ENCODE data around the gene PCDHA1.
"Not testable (repeated sequence)": the region's sequence is repeated elsewhere in the genome, so short reads cannot be mapped to it uniquely, and the experiment has no call there.

PCDHA1 gene

DNA sequence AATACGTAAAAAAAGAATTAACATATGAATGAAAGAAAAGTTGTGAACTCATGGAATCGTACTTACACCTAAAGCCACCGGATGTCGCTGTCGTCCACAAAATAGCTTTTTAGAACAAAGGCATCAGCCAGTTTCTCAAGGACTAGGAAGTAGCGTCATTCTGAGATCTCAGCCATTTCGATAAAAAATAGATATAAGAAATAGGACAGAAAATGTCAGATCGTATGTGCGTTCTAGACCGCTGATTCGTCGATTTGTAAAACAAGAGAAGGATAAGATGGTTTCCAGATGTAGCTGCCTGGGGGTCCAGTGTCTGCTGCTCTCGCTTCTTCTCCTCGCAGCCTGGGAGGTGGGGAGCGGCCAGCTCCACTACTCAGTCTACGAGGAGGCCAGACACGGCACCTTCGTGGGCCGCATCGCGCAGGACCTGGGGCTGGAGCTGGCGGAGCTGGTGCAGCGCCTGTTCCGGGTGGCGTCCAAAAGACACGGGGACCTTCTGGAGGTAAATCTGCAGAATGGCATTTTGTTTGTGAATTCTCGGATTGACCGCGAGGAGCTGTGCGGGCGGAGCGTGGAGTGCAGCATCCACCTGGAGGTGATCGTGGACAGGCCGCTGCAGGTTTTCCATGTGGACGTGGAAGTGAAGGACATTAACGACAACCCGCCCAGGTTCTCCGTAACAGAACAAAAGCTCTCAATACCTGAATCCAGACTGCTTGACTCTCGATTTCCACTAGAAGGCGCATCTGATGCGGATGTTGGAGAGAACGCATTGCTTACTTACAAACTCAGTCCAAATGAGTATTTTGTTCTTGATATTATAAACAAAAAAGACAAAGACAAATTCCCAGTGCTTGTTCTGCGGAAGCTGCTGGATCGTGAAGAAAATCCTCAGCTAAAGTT lies 70.1 kb downstream of the PCDHA1 start, which contains the start of gene PCDHA10:
Gene PCDHA10, plus strand, starts transcription at position 126 of the 903 bp plus-strand sequence. Its CDS starts 152 bp downstream, at position 278.
- DNase-seq, result no peak

DNA sequence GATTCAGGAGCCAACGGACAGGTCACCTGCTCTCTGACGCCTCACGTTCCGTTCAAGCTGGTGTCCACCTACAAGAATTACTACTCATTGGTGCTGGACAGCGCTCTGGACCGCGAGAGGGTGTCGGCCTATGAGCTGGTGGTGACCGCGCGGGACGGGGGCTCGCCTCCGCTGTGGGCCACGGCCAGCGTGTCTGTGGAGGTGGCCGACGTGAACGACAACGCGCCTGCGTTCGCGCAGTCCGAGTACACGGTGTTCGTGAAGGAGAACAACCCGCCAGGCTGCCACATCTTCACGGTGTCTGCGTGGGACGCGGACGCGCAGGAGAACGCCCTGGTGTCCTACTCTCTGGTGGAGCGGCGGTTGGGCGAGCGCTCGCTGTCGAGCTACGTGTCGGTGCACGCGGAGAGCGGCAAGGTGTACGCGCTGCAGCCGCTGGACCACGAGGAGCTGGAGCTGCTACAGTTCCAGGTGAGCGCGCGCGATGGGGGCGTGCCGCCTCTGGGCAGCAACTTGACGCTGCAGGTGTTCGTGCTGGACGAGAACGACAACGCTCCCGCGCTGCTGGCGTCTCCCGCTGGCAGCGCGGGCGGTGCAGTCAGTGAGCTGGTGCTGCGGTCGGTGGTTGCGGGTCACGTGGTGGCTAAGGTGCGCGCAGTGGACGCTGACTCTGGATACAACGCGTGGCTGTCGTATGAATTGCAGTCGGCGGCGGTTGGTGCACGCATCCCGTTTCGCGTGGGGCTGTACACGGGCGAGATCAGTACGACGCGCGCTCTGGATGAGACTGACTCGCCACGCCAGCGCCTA lies 71.4 kb downstream of the PCDHA1 start:
- DNase-seq, result no peak

DNA sequence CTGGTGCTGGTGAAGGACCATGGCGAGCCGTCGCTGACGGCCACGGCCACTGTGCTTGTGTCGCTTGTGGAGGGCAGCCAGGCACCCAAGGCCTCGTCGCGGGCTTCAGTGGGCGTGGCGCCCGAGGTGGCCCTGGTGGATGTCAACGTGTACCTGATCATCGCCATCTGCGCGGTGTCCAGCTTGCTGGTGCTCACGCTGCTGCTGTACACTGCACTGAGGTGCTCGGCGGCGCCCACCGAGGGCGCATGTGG lies 72.0 kb downstream of the PCDHA1 start:
- DNase-seq, result no peak

DNA sequence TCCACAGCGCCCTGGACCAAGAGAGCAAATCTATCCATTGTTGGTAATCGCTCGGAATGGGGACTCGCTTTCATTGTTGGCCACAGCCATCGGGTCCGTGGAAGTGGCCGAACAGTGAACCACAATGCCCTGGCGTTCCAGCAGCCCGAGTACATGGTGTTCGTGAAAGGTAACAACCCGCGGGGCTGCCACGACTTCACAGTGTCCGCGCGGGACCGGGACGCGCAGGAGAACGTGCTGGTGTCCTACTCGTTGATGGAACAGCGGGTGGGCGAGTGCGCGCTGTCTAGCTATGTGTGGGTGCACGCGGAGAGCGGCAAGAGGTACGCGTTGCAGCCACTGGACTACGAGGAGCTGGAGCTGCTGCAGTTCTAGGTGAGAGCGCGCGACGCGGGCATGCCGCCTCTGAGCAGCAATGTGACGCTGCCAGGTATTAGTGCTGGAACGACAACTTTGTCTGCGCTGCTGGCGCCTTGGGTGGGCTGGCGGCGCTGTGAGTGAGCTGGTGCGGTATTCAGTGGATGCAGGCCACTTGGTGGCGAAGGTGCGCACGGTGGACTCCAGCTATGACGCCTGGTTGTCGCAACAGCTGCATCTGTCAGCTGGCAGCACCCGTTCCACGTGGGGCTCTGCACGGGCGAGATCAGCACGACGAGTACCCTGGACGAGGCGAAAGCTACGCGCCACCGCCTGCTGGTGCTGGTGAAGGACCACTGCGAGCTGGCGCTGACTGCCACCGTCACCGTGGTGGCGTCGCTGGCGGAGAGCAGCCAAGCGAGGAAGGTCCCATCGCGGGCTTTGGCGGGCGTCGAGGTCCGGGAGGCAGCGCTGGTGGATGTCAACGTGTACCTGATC lies 76.7 kb downstream of the PCDHA1 start:
- DNase-seq, result no peak

DNA sequence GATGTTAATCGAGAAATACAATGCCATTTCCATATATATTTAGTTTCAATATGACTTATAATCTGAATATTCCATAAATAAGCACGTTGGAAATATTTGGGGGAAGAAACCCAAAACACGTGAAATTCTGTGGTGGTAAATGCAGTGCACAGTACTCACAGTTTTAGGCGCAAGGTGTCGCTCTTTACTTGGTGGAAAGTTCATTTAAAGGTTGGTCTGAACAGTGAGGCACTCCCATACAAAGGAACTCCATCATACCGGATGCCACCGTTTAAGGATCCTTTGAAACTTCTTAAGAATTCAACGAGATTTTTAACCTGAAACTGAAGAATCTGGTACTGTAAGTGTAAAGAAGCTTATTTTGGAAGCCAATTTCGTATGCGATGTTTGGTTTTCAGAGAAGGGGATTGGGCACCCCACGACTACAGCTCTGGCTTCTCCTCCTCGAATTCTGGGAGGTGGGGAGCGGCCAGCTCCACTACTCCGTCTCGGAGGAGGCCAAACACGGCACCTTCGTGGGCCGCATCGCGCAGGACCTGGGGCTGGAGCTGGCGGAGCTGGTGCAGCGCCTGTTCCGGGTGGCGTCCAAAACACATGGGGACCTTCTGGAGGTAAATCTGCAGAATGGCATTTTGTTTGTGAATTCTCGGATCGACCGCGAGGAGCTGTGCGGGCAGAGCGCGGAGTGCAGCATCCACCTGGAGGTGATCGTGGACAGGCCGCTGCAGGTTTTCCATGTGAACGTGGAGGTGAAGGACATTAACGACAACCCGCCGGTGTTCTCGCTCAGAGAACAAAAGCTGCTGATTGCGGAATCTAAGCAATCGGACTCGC lies 83.0 kb downstream of the PCDHA1 start, which contains the start of gene PCDHA11:
Gene PCDHA11, plus strand, starts transcription at position 237 of the 834 bp plus-strand sequence. Its CDS starts 147 bp downstream, at position 384.
- DNase-seq, result no peak

DNA sequence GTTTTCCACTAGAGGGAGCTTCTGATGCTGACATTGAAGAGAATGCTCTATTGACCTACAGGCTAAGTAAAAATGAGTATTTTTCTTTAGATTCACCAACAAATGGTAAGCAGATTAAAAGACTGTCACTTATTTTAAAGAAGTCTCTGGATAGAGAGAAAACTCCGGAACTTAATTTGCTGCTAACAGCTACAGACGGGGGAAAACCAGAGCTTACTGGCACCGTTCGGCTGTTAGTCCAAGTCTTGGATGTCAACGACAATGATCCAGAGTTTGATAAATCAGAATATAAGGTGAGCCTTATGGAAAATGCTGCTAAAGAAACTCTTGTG lies 83.6 kb downstream of the PCDHA1 start:
- DNase-seq, result no peak

DNA sequence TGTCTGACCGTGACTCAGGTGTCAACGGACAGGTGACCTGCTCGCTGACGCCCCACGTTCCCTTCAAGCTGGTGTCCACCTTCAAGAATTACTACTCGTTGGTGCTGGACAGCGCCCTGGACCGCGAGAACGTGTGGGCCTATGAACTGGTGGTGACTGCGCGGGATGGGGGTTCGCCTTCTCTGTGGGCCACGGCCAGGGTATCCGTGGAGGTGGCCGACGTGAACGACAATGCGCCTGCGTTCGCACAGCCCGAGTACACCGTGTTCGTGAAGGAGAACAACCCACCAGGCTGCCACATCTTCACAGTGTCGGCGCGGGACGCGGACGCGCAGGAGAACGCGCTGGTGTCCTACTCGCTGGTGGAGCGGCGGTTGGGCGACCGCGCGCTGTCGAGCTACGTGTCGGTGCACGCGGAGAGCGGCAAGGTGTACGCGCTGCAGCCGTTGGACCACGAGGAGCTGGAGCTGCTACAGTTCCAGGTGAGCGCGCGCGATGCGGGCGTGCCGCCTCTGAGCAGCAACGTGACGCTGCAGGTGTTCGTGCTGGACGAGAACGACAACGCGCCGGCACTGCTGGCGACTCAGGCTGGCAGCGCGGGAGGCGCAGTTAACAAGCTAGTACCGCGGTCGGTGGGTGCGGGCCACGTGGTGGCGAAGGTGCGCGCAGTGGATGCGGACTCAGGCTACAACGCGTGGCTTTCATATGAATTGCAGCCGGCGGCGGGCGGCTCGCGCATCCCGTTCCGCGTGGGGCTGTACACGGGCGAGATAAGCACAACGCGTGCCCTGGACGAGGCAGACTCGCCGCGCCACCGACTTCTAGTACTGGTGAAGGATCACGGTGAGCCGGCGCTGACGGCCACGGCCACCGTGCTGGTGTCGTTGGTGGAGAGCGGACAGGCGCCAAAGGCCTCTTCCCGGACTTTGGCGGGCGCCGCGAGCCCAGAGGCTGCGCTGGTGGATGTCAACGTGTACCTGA lies 84.6 kb downstream of the PCDHA1 start:
- no peak for DNase-seq

DNA sequence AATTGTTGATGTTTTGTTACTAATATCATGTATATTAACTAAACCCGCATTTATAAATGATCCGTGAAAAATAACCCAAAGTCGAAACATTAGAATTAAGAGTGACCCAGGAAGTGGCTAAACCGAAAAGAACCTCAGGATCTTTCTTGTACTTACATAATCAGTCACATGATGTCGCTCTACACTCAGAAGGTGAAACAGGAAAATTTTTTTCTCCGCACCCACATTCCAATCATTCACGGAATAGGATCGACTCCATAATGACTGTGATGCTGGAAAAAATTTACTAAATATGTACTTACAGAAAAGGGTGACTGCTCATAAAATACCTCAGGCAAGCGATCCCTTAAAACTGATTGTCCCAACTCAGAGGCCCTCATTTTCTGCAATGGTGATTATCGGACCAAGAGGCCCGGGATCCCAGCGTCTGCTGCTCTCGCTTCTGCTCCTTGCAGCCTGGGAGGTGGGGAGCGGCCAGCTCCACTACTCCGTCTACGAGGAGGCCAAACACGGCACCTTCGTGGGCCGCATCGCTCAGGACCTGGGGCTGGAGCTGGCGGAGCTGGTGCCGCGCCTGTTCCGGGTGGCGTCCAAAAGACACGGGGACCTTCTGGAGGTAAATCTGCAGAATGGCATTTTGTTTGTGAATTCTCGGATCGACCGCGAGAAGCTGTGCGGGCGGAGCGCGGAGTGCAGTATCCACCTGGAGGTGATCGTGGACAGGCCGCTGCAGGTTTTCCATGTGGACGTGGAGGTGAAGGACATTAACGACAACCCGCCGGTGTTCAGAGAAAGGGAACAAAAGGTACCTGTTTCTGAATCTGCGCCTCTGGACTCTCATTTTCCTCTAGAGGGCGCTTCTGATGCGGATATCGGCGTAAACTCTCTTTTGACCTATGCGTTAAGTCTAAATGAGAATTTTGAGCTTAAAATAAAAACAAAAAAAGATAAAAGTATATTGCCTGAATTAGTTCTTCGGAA lies 89.4 kb downstream of the PCDHA1 start, which contains the start of gene PCDHA12:
Gene PCDHA12, plus strand, starts transcription at position 224 of the 981 bp plus-strand sequence. Its CDS starts 165 bp downstream, at position 389.
- no peak for DNase-seq

DNA sequence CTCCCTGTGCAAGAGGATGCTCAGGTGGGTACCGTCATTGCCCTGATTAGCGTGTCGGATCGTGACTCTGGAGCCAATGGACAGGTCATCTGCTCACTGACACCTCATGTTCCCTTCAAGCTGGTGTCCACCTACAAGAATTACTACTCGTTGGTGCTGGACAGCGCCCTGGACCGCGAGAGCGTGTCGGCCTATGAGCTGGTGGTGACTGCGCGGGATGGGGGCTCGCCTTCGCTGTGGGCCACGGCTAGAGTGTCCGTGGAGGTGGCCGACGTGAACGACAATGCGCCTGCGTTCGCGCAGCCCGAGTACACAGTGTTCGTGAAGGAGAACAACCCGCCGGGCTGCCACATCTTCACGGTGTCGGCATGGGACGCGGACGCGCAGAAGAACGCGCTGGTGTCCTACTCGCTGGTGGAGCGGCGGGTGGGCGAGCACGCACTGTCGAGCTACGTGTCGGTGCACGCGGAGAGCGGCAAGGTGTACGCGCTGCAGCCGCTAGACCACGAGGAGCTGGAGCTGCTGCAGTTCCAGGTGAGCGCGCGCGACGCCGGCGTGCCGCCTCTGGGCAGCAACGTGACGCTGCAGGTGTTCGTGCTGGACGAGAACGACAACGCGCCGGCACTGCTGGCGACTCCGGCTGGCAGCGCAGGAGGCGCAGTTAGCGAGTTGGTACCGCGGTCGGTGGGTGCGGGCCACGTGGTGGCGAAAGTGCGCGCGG lies 90.8 kb downstream of the PCDHA1 start:
- not testable (repeated sequence) for DNase-seq

DNA sequence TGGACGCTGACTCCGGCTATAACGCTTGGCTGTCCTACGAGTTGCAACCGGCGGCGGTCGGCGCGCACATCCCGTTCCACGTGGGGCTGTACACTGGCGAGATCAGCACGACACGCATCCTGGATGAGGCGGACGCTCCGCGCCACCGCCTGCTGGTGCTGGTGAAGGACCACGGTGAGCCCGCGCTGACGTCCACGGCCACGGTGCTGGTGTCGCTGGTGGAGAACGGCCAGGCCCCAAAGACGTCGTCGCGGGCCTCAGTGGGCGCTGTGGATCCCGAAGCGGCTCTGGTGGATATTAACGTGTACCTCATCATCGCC lies 91.3 kb downstream of the PCDHA1 start:
- no peak for DNase-seq

DNA sequence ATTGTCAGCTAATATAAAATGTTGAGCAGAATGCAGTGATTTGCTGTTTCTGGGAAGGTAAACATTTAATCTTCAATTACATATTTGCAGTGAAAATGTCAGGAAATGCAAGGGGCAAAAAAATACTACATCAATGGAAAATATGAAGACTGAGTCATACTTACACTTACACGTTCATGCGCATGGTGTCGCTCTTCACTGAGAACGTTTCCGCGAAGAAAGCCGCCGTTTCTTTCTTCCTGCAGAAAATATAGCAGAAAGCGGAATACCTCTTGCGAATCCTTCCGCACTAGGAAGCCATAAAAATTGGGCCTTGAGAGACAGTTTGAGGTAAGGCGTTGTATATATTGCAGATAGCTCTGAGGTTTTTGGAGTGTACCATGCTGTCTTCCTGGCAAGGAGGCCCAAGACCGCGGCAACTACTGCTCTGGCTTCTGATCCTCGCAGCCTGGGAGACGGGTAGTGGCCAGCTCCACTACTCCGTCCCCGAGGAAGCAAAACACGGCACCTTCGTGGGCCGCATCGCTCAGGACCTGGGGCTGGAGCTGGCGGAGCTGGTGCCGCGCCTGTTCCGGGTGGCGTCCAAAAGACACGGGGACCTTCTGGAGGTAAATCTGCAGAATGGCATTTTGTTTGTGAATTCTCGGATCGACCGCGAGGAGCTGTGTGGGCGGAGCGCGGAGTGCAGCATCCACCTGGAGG lies 96.1 kb downstream of the PCDHA1 start, which contains the start of gene PCDHA13:
Gene PCDHA13, plus strand, starts transcription at position 236 of the 702 bp plus-strand sequence. Its CDS starts 145 bp downstream, at position 381.
- DNase-seq, result no peak

DNA sequence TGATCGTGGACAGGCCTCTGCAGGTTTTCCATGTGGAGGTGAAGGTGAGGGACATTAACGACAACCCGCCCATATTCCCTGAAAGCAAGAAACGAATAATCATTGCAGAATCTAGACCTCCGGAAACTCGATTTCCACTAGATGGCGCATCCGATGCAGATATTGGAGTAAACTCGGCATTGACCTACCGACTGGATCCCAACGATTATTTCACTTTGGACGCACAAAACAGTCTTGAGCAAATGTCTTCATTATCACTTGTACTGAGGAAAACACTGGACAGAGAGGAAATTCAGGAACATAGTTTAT lies 96.6 kb downstream of the PCDHA1 start:
- DNase-seq, result no peak

DNA sequence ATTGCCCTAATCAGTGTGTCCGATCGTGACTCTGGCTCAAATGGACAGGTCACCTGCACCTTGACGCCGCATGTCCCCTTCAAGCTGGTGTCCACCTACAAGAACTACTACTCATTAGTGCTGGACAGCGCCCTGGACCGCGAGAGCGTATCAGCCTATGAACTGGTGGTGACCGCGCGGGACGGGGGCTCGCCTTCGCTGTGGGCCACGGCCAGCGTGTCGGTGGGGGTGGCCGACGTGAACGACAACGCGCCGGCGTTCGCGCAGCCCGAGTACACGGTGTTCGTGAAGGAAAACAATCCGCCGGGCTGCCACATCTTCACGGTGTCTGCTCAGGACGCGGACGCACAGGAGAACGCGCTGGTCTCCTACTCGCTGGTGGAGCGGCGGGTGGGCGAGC lies 97.4 kb downstream of the PCDHA1 start:
- no peak for DNase-seq

DNA sequence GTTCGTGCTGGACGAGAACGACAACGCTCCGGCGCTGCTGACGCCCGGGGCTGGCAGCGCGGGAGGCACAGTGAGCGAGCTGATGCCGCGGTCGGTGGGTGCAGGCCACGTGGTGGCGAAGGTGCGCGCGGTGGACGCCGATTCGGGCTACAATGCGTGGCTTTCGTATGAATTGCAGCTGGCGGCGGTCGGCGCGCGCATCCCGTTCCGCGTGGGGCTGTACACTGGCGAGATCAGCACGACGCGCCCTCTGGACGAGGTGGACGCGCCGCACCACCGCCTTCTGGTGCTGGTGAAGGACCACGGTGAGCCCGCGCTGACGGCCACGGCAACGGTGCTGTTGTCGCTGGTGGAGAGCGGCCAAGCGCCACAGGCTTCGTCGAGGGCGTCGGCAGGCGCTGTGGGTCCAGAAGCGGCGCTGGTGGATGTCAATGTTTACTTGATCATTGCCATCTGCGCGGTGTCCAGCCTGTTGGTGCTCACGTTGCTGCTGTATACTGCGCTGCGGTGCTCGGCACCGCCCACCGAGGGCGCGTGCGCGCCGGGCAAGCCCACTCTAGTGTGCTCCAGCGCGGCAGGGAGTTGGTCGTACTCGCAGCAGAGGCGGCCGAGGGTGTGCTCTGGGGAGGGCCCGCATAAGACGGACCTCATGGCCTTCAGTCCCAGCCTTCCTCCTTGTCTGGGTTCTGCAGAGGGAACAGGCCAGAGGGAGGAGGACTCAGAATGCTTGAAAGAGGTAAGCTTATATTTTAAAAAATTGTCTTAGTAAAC lies 98.2 kb downstream of the PCDHA1 start:
- DNase-seq, result no peak

DNA sequence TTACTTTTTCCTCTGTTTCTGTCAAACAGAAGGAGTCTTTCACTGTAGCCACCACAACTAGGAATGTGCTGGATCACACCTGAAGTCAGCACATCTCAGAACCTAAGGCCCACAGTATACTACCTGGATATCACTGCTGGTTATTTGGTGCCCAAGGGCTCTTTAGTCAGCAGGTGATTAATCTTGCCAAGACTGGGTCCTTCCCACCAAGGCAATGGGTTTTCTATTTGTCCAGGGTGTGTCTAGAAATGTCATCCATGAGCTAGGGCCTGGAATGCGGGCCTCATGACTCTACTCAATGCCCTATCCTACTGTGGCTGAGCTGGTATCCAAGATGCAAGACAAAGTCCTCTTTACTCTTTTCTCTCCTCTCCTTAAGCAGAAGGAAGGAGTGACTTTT lies 130.4 kb downstream of the PCDHA1 start:
- no peak for DNase-seq

DNA sequence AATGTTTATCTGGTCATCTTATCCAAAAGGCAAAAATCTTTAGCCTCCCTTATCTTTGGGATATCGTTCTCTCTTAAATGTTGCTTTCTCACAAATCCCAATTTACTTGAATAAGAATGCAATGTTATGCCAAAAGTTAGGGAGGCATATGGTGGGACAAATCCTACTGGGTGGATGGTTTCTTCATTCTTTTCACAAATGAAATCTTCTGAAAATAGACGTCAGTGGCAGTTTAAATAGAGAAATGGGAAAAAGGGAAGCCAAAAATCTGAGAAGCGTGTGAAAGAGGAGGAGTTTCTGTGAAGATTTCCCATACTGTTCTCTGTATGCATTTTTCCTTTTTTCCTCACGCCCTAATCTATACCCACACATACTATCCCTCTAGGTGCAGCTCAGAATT lies 137.7 kb downstream of the PCDHA1 start:
- no peak for DNase-seq

DNA sequence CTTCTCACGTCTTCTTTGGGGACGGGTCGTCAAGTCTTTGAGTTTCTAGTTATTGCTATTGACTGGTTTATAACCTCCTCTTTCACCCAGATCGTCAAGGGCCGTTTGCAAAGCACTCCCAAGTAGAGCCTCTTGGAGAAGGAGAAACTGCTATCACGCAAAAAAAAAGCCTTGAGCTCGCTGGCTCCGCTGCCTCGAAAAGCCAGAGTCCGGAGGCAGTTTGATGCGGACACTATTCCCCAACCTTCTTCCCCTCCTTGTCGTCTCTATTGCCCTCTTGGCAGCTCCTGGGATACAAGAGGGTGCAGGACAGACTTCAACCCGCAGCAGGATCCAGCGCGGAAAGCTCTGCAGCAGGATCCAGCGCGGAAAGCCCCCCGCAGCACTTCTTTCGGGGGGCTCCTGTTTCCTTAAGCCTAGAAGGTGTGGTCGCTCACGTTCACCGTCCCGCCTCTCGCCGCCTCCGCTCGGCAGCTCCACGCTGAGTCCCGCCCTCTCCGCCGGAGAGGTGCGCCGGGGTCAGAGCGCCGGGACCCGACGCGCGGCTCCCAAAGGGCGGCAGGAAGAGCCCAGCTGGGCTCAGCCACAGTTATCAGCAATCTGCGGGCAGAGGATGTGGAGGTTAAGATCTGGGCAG lies 140.0 kb downstream of the PCDHA1 start, which contains the start of gene PCDHAC1:
Gene PCDHAC1, plus strand, starts transcription at position 494 of the 637 bp plus-strand sequence. CDS start 594 bp downstream, outside the sequence.
- DNase-seq, result no peak

All from activated CD4-positive, alpha-beta T cell treated with anti-CD3 and anti-CD28 coated beads for 4 hours (primary cell).